ENCODE data around the gene MAPK1IP1L. TPM values are rescaled to one million over a fixed set of nuclear protein-coding genes. Genes with fewer than 3 reads are reported as not detected.

Gene MAPK1IP1L
- total RNA-seq, 1 experiment from 2014 or later: 73.9 TPM

DNA sequence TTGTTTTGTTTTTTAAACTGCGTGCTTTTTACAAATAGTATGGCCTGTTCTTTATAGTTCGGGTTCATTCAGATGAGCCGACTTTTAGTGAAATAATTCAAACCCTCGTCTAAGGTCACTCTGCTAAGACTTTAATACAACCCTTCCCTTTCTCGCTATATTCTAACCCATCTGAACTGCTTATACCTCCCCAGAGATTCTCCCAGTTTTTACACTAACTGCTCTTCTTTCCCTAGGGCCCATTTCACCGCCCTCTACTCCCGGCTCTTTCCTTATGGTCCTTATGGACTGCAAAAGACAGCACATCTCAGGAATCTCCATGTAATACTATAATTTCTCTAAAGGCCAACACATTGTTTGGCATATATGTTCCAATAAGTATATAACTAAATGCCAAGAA is 2.1 kb downstream of the MAPK1IP1L start:
- TF ChIP-seq EZH2 (IDR thresholded peaks at IDR 0.05; ENCODE audit: low read length, unreplicated experiment): no peak
- TF ChIP-seq, protein P1, sequence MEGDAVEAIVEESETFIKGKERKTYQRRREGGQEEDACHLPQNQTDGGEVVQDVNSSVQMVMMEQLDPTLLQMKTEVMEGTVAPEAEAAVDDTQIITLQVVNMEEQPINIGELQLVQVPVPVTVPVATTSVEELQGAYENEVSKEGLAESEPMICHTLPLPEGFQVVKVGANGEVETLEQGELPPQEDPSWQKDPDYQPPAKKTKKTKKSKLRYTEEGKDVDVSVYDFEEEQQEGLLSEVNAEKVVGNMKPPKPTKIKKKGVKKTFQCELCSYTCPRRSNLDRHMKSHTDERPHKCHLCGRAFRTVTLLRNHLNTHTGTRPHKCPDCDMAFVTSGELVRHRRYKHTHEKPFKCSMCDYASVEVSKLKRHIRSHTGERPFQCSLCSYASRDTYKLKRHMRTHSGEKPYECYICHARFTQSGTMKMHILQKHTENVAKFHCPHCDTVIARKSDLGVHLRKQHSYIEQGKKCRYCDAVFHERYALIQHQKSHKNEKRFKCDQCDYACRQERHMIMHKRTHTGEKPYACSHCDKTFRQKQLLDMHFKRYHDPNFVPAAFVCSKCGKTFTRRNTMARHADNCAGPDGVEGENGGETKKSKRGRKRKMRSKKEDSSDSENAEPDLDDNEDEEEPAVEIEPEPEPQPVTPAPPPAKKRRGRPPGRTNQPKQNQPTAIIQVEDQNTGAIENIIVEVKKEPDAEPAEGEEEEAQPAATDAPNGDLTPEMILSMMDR (conservative IDR thresholded peaks at IDR 0.05; ENCODE audit: low read depth, low read length): no peak
- no peak for TF ChIP-seq EZH2phosphoT487 (IDR thresholded peaks at IDR 0.05; ENCODE audit: borderline replicate concordance, low read length)
- Histone ChIP-seq H3K4me2 (ENCODE audit: low read length) (peak overlapping the region; percentile 89), H3K9me2 (replicated peaks; ENCODE audit: low read length) (no peaks in the 10 kb centered on the region), H3K27ac (ENCODE audit: low read length) (no peak overlapping the region), H3K27me3 (ENCODE audit: low read length) (no peaks in the 10 kb centered on the region), H2AFZ (ENCODE audit: low read length) (no peak overlapping the region), H3K36me3 (ENCODE audit: low read depth, low read length) (peaks cover 31% of the 10 kb centered on the region), H4K20me1 (ENCODE audit: low read length) (peaks cover 58% of the 10 kb centered on the region), H3K4me1 (ENCODE audit: insufficient read depth, low read length) (peaks cover 25% of the 10 kb centered on the region), H3K79me2 (ENCODE audit: low read length) (peaks cover 74% of the 10 kb centered on the region), H3K4me3 (ENCODE audit: low read length) (peak overlapping the region; percentile 90), H3K9me3 (ENCODE audit: low read length) (no peaks in the 10 kb centered on the region), H3K9ac (ENCODE audit: low read length) (no peak overlapping the region), H3F3A (ENCODE audit: low read length, unreplicated experiment) (peaks cover 4% of the 10 kb centered on the region)
- ATAC-seq: no peak
- ChIA-PET POLR2A (ENCODE audit: unreplicated experiment) (no interaction called here), CTCF (interaction anchor here (0.6 to 1.3 kb wide), 2 partner anchors 107 to 393 kb away, joined by 4 to 5 read pairs; no protein-coding TSS in a partner anchor)
- intact Hi-C loops (cut with micrococcal nuclease): loop anchor here (2.0 kb wide), 1 partner anchor 17 kb away; no protein-coding TSS in a partner anchor
- DNase-seq: no peak
- BruUV-seq (replicated peaks): no TSS peak

DNA sequence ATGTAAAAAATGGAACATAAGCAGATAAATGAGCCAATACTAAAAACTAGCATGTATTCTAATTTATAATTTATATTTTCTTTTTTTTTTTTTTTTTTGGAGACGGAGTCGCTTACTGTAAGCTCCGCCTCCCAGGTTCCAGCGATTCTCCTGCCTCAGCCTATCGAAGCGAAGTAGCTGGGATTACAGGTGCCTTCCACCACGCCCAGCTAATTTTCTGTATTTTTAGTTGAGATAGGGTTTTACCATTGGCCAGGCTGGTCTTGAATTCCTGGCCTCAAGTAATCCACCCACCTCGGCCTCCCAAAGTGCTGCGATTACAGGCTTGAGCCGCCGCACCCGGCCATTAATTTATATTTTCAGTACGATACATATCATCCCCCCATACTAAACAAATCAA is 2.7 kb downstream of the MAPK1IP1L start:
- Histone ChIP-seq H3K9ac (ENCODE audit: low read length) (no peak overlapping the region), H3K79me2 (ENCODE audit: low read length) (peaks cover 79% of the 10 kb centered on the region), H3K9me2 (replicated peaks; ENCODE audit: low read length) (no peaks in the 10 kb centered on the region), H3K27me3 (ENCODE audit: low read length) (no peaks in the 10 kb centered on the region), H3K4me1 (ENCODE audit: insufficient read depth, low read length) (peaks cover 21% of the 10 kb centered on the region), H4K20me1 (ENCODE audit: low read length) (peaks cover 58% of the 10 kb centered on the region), H3K27ac (ENCODE audit: low read length) (no peak overlapping the region), H3K9me3 (ENCODE audit: low read length) (no peaks in the 10 kb centered on the region), H2AFZ (ENCODE audit: low read length) (no peak overlapping the region), H3K4me2 (ENCODE audit: low read length) (peak overlapping the region; percentile 7; the same call in 1 of the 2 replicates), H3K36me3 (ENCODE audit: low read depth, low read length) (peaks cover 33% of the 10 kb centered on the region), H3F3A (ENCODE audit: low read length, unreplicated experiment) (no peaks in the 10 kb centered on the region), H3K4me3 (ENCODE audit: low read length) (no peak overlapping the region)
- POLR2A ChIA-PET (ENCODE audit: unreplicated experiment): no interaction called here
- CTCF ChIA-PET: no interaction called here
- no peak for DNase-seq
- intact Hi-C loops (cut with micrococcal nuclease): no loop called here
- TF ChIP-seq EZH2phosphoT487 (IDR thresholded peaks at IDR 0.05; ENCODE audit: borderline replicate concordance, low read length) (no peak), EZH2 (IDR thresholded peaks at IDR 0.05; ENCODE audit: low read length, unreplicated experiment) (no peak)
- TF ChIP-seq, protein P1 (conservative IDR thresholded peaks at IDR 0.05; ENCODE audit: low read depth, low read length): no peak
- BruUV-seq (replicated peaks): no TSS peak
- ATAC-seq: no peak

DNA sequence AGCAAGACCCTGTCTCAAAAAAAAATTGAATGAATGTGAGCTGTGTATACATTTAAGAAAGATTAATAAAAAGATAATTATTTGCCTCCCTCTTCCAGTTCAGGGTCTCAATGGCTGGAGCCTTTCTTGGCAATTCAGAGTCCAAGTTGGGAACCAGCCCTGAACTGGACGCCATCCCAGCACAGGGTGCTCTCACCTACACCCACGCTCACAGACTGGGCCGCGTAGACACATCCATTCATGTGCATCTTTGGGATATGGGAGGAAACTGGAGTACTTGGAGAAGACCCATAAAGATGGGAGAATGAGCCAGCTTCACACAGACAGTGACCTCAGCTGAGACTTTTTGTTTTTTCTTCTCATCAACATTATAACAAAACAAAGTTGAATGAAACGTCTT is 6.5 kb downstream of the MAPK1IP1L start:
- Histone ChIP-seq H2AFZ (ENCODE audit: low read length) (no peak overlapping the region), H3K4me2 (ENCODE audit: low read length) (no peak overlapping the region), H3K4me3 (ENCODE audit: low read length) (no peak overlapping the region), H3K36me3 (ENCODE audit: low read depth, low read length) (peaks cover 65% of the 10 kb centered on the region), H3K9me2 (replicated peaks; ENCODE audit: low read length) (no peaks in the 10 kb centered on the region), H3K9me3 (ENCODE audit: low read length) (no peaks in the 10 kb centered on the region), H3K27me3 (ENCODE audit: low read length) (no peaks in the 10 kb centered on the region), H3K4me1 (ENCODE audit: insufficient read depth, low read length) (peaks cover 10% of the 10 kb centered on the region), H4K20me1 (ENCODE audit: low read length) (peaks cover 78% of the 10 kb centered on the region), H3F3A (ENCODE audit: low read length, unreplicated experiment) (no peaks in the 10 kb centered on the region), H3K79me2 (ENCODE audit: low read length) (peaks cover 95% of the 10 kb centered on the region), H3K9ac (ENCODE audit: low read length) (no peak overlapping the region), H3K27ac (ENCODE audit: low read length) (no peak overlapping the region)
- no peak for TF ChIP-seq EZH2 (IDR thresholded peaks at IDR 0.05; ENCODE audit: low read length, unreplicated experiment)
- TF ChIP-seq, protein P1 (conservative IDR thresholded peaks at IDR 0.05; ENCODE audit: low read depth, low read length): no peak
- no peak for TF ChIP-seq EZH2phosphoT487 (IDR thresholded peaks at IDR 0.05; ENCODE audit: borderline replicate concordance, low read length)
- ATAC-seq (no peak), DNase-seq (no peak)
- intact Hi-C loops (cut with micrococcal nuclease): no loop called here
- POLR2A ChIA-PET (ENCODE audit: unreplicated experiment): no interaction called here
- BruUV-seq (replicated peaks): no TSS peak
- CTCF ChIA-PET: no interaction called here

Measured in PC-3 (cell line).